Muscle layer of duodenum (tissue), 2 donors: Measurements from ENCODE around the gene GLIPR2.

Experiments used
- H3K27ac ChIP-seq: one replicate; pipeline ENCODE4 v1.7.0; 2013; ENCODE audit warnings: mild to moderate bottlenecking, low read length
- H3K27me3 ChIP-seq: one replicate; pipeline ENCODE4 v1.7.0; 2013; ENCODE audit warnings: low read depth, mild to moderate bottlenecking, control low read depth, low read length
- H3K36me3 ChIP-seq, 2 donors: one replicate each; pipeline ENCODE4 v1.7.0; 2013; ENCODE audit warnings: low read length in 2 of 2, control low read depth in 1 of 2, mild to moderate bottlenecking in 1 of 2; ENCODE audit not compliant: insufficient read depth in 2 of 2, control insufficient read depth in 1 of 2
- H3K4me1 ChIP-seq, 2 donors: one replicate each; pipeline ENCODE4 v1.7.0; 2013; ENCODE audit warnings: low read length in 2 of 2, mild to moderate bottlenecking in 2 of 2, control low read depth in 1 of 2, moderate library complexity in 1 of 2; ENCODE audit not compliant: insufficient read depth in 2 of 2, control insufficient read depth in 1 of 2
- H3K4me3 ChIP-seq, 2 donors: one replicate each; pipeline ENCODE4 v1.7.0; 2013; ENCODE audit warnings: low read length in 2 of 2, low read depth in 1 of 2, mild to moderate bottlenecking in 1 of 2
- H3K9me3 ChIP-seq, 2 donors: one replicate each; pipeline ENCODE4 v1.7.0; 2013; ENCODE audit warnings: low read length in 2 of 2, control low read depth in 1 of 2, mild to moderate bottlenecking in 1 of 2; ENCODE audit not compliant: control insufficient read depth in 1 of 2
- donor health status: healthy.

GLIPR2 gene

GRCh38 chr9:36208521-36209253, 72.2 kb downstream of the GLIPR2 start:
- Histone ChIP-seq H3K9me3 (no peaks in the 10 kb centered on the region), H3K27ac (no peak overlapping the region), H3K36me3 (peaks cover 74 to 86% of the 10 kb centered on the region in 2 donors), H3K4me1 (peaks cover 4 to 28% of the 10 kb centered on the region in 2 donors), H3K4me3 (no peak overlapping the region), H3K27me3 (no peaks in the 10 kb centered on the region)

GRCh38 chr9:36210722-36211121, 74.2 kb downstream of the GLIPR2 start:
- H3K4me3 ChIP-seq, result no peak overlapping the region
- no peak overlapping the region for H3K27ac ChIP-seq
- H3K9me3 ChIP-seq, result no peaks in the 10 kb centered on the region
- peaks cover 56 to 73% of the 10 kb centered on the region in 2 donors for H3K36me3 ChIP-seq
- H3K27me3 ChIP-seq, result no peaks in the 10 kb centered on the region
- H3K4me1 ChIP-seq, result peaks cover 4 to 42% of the 10 kb centered on the region in 2 donors

GRCh38 chr9:36211510-36211909, 75.0 kb downstream of the GLIPR2 start:
- no peaks in the 10 kb centered on the region for H3K9me3 ChIP-seq
- peaks cover 49 to 71% of the 10 kb centered on the region in 2 donors for H3K36me3 ChIP-seq
- peaks cover 4 to 42% of the 10 kb centered on the region in 2 donors for H3K4me1 ChIP-seq
- H3K4me3 ChIP-seq, result no peak overlapping the region
- no peak overlapping the region for H3K27ac ChIP-seq
- no peaks in the 10 kb centered on the region for H3K27me3 ChIP-seq

- Histone ChIP-seq H3K4me1 (peaks cover 0 to 35% of the 10 kb centered on the region in 2 donors), H3K27me3 (no peaks in the 10 kb centered on the region), H3K36me3 (peaks cover 48 to 61% of the 10 kb centered on the region in 2 donors), H3K27ac (no peak overlapping the region), H3K4me3 (no peak overlapping the region), H3K9me3 (no peaks in the 10 kb centered on the region)
Observed at GRCh38 chr9:36213387-36213786, 76.9 kb downstream of the GLIPR2 start.
